GM12874 (cell line): ENCODE results near the gene INSL6.

Experiments used
- CTCF ChIP-seq: IDR thresholded peaks from 2 replicates; pipeline ENCODE4 v1.5.1; 2011; ENCODE audit warnings: low read depth, mild to moderate bottlenecking, control low read depth, low read length, moderate library complexity; ENCODE audit not compliant: insufficient read depth

INSL6 gene

GRCh38 chr9:5122516-5122915 lies 62.9 kb downstream of the INSL6 start:
- TF ChIP-seq CTCF = no peak

- no peak for TF ChIP-seq CTCF
These were observed 63.3 kb downstream of the INSL6 start for GRCh38 chr9:5122116-5122515.

- TF ChIP-seq CTCF = no peak
These were observed 71.3 kb downstream of the INSL6 start for GRCh38 chr9:5113994-5114748.
